SU-DHL-6 (cell line): ENCODE data around the gene ARMC9.

Experiments used
- H2AFZ ChIP-seq: fragments of 200-600 bp; sonication (generic); 2 replicates; pipeline ENCODE4 v1.6.1; 2014; ENCODE audit warnings: low read depth, mild to moderate bottlenecking, moderate library complexity, mixed read lengths, antibody characterized with exemption, low read length; ENCODE audit not compliant: severe bottlenecking
- H3F3A ChIP-seq: fragments of 200-600 bp; shearing (Covaris generic); 2 replicates; pipeline ENCODE4 v1.6.0; 2016; ENCODE audit warnings: antibody characterized with exemption, mild to moderate bottlenecking; ENCODE audit not compliant: insufficient read depth
- H3K27ac ChIP-seq: fragments of 200-600 bp; sonication (generic); 2 replicates; pipeline ENCODE4 v1.5.1; 2016; ENCODE audit warnings: low read depth, mild to moderate bottlenecking, low read length, moderate library complexity, mixed read lengths
- H3K27me3 ChIP-seq: fragments of 200-600 bp; sonication (generic), shearing (Covaris generic); 2 replicates; pipeline ENCODE4 v1.6.0; 2014; ENCODE audit warnings: mild to moderate bottlenecking, low read length
- H3K36me3 ChIP-seq: fragments of 200-600 bp; sonication (generic); 2 replicates; pipeline ENCODE4 v1.6.1; 2014; ENCODE audit warnings: mild to moderate bottlenecking, low read length, mixed read lengths
- H3K4me2 ChIP-seq: fragments of 300-600, 200-600 bp; shearing (Covaris generic), sonication (generic); 2 replicates; pipeline ENCODE4 v1.6.0; 2014; ENCODE audit warnings: low read length, low read depth, mild to moderate bottlenecking; ENCODE audit not compliant: poor library complexity, severe bottlenecking
- H3K4me3 ChIP-seq: fragments of 200-600 bp; sonication (generic); 2 replicates; pipeline ENCODE4 v1.5.1; 2014; ENCODE audit warnings: antibody characterized with exemption, low read length, mild to moderate bottlenecking, mixed read lengths; ENCODE audit not compliant: insufficient read depth, poor library complexity, severe bottlenecking
- H3K79me2 ChIP-seq: fragments of 200-600 bp; sonication (generic); 2 replicates; pipeline ENCODE4 v1.6.1; 2014; ENCODE audit warnings: mild to moderate bottlenecking, low read length, moderate library complexity; ENCODE audit not compliant: insufficient read depth
- H3K9ac ChIP-seq: fragments of 200-600 bp; sonication (generic); 2 replicates; pipeline ENCODE4 v1.7.0; 2014; ENCODE audit warnings: mild to moderate bottlenecking, low read length
- H3K9me2 ChIP-seq: fragments of 200-600 bp; sonication (generic); replicated peaks from 2 replicates; pipeline ENCODE4 v1.6.1; 2014; ENCODE audit warnings: low read length; ENCODE audit not compliant: insufficient read depth
- H3K9me3 ChIP-seq: fragments of 200-600 bp; sonication (generic); 2 replicates; pipeline ENCODE4 v1.6.1; 2014; ENCODE audit warnings: low read length, mixed read lengths; ENCODE audit not compliant: insufficient read depth
- H4K20me1 ChIP-seq: fragments of 200-600 bp; sonication (generic); 2 replicates; pipeline ENCODE4 v1.6.1; 2014; ENCODE audit warnings: low read depth, mild to moderate bottlenecking, antibody characterized with exemption, low read length, moderate library complexity, mixed read lengths
- CTCF ChIP-seq: fragments of 200-600 bp; sonication (generic); IDR thresholded peaks from one replicate; pipeline ENCODE4 v1.5.1; 2017; ENCODE audit warnings: antibody characterized with exemption, mild to moderate bottlenecking, low read length, moderate library complexity; ENCODE audit not compliant: insufficient read depth, poor library complexity, severe bottlenecking
- EZH2phosphoT487 ChIP-seq: fragments of 200-600 bp; sonication (generic), shearing (Covaris generic); conservative IDR thresholded peaks from 2 replicates; pipeline ENCODE4 v1.6.1; 2018; ENCODE audit warnings: mild to moderate bottlenecking, antibody characterized with exemption, low read length, moderate library complexity, mixed read lengths

Gene ARMC9

GRCh38 chr2:231347081-231347480 lies 148.7 kb downstream of the ARMC9 start:
- no peak for TF ChIP-seq EZH2phosphoT487
- TF ChIP-seq CTCF: no peak
- Histone ChIP-seq H3K27ac (no peak overlapping the region), H3K79me2 (no peaks in the 10 kb centered on the region), H3K27me3 (no peaks in the 10 kb centered on the region), H3K9me2 (no peaks in the 10 kb centered on the region), H3K4me3 (no peak overlapping the region), H3K4me2 (no peak overlapping the region), H3K9me3 (no peaks in the 10 kb centered on the region), H3K9ac (no peak overlapping the region), H3F3A (no peaks in the 10 kb centered on the region), H4K20me1 (no peaks in the 10 kb centered on the region), H3K36me3 (no peaks in the 10 kb centered on the region), H2AFZ (no peak overlapping the region)

GRCh38 chr2:231347638-231348037 lies 149.2 kb downstream of the ARMC9 start:
- no peak overlapping the region for H3K27ac ChIP-seq
- TF ChIP-seq EZH2phosphoT487: no peak
- TF ChIP-seq CTCF: no peak

GRCh38 chr2:231348173-231348572 lies 149.7 kb downstream of the ARMC9 start:
- Histone ChIP-seq H4K20me1 (no peaks in the 10 kb centered on the region), H3K4me3 (no peak overlapping the region), H2AFZ (no peak overlapping the region), H3F3A (no peaks in the 10 kb centered on the region), H3K4me2 (no peak overlapping the region), H3K36me3 (no peaks in the 10 kb centered on the region), H3K79me2 (no peaks in the 10 kb centered on the region), H3K9me2 (no peaks in the 10 kb centered on the region), H3K27me3 (no peaks in the 10 kb centered on the region), H3K9me3 (no peaks in the 10 kb centered on the region), H3K9ac (no peak overlapping the region), H3K27ac (no peak overlapping the region)
- TF ChIP-seq EZH2phosphoT487: no peak
- TF ChIP-seq CTCF: no peak

More at GRCh38 chr2:231347638-231348037, 149.2 kb downstream of the ARMC9 start:
- H3K9ac ChIP-seq: no peak overlapping the region
- no peaks in the 10 kb centered on the region for H3K27me3 ChIP-seq
- no peak overlapping the region for H3K4me3 ChIP-seq
- H3K4me2 ChIP-seq: no peak overlapping the region
- H2AFZ ChIP-seq: no peak overlapping the region
- H3K9me2 ChIP-seq: no peaks in the 10 kb centered on the region
- H3K36me3 ChIP-seq: no peaks in the 10 kb centered on the region
- H4K20me1 ChIP-seq: no peaks in the 10 kb centered on the region
- no peaks in the 10 kb centered on the region for H3F3A ChIP-seq
- no peaks in the 10 kb centered on the region for H3K79me2 ChIP-seq
- no peaks in the 10 kb centered on the region for H3K9me3 ChIP-seq
